ENCODE data around the gene PLAU.

The PLAU gene

DNA sequence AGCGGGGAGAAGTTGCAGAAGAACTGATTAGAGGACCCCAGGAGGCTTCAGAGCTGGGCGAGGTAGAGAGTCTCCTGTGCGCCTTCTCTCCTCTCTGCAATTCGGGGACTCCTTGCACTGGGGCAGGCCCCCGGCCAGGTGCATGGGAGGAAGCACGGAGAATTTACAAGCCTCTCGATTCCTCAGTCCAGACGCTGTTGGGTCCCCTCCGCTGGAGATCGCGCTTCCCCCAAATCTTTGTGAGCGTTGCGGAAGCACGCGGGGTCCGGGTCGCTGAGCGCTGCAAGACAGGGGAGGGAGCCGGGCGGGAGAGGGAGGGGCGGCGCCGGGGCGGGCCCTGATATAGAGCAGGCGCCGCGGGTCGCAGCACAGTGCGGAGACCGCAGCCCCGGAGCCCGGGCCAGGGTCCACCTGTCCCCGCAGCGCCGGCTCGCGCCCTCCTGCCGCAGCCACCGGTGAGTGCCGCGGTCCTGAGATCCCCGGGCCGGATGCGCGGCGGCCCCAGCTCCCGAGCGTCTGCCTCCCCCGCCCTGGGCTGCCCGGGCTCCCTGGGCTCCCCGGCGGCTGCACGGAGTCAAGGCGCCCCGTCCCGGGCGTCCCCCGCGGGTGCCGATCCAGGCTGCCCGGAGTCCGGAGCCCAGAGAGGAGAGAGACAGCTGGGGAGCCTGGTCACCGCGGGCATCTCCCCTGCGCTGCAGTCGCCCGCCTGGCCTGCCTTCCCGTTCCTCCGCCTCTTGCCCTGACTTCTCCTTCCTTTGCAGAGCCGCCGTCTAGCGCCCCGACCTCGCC, at the start of gene PLAU:
PLAU (plus strand) TSS at position 369 of the 789 bp plus-strand sequence. CDS start 424 bp downstream, outside the sequence.
- TF ChIP-seq JUND (IDR thresholded peaks at IDR 0.05; ENCODE audit: low read depth) = no peak
- in situ Hi-C loops (cut with HindIII; ENCODE audit: low pct_unique_long_range_greater_than_20kb, low sequenced_read_pairs) = no loop called here
- peak in 1 of 2 experiments; percentile 34 for DNase-seq (ENCODE audit: low read depth in 1 of 2, low spot score in 1 of 2)

DNA sequence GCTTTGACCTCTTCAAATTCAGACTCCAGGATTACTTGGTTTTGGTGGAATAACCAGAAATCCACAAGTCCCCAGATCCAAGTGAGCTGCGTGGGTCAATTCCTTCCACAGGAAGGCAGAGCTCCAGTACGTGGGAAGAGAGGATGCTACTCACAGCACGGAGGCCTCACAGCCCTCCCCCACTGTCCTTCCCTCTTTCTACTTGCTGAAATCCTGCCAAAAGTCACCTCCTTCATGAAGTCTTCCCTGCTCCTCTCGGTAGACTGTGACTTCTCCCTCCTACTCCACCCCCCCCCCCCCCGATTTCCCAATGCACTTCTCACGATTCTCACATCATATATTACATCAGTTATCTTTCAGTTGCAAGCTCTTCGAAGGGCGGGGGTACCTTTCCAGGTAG, 48.9 kb upstream of the PLAU start:
- TF ChIP-seq JUND (IDR thresholded peaks at IDR 0.05; ENCODE audit: low read depth) = no peak
- in situ Hi-C loops (cut with HindIII; ENCODE audit: low pct_unique_long_range_greater_than_20kb, low sequenced_read_pairs) = no loop called here
- DNase-seq (ENCODE audit: low read depth in 1 of 2, low spot score in 1 of 2) = no peak

DNA sequence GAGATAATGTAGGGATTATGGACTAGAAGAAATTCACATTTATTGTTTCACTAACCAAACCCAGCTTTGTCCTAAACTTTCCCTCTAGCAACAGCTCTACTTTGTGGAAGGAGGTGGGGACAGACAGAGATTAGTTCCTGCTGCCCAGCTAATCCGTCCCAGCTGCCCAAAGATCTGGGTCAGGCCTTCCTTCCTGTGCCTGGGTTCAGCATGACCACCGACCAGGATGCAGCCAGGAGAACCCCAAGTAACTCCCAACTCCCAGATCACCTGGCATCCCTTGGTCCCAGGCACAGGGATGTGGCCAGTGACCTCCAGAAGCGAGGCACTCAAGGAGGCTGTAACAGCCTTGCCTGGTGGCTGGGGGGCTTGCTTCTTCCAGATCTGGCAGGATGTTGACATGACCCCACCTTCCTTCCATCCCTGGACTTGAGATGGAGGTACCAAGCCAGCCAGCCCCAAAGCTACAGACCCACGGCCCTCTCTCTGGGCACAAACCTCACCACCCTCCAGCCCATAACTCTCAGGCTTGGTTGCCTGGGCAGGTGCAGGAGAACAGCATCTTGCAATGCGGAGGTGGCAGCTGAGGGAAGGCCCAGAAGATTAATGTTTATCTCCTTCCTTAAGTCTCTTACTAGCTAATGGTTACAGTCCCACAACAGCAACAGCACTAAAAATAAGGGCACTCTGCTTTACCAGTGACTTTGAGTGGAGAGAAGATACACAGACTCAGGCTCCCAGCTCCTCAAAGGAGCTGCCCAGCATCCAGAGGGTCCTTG, 47.7 kb upstream of the PLAU start:
- DNase-seq (ENCODE audit: low read depth in 1 of 2, low spot score in 1 of 2) = no peak
- TF ChIP-seq JUND (IDR thresholded peaks at IDR 0.05; ENCODE audit: low read depth) = no peak
- in situ Hi-C loops (cut with HindIII; ENCODE audit: low pct_unique_long_range_greater_than_20kb, low sequenced_read_pairs) = no loop called here

DNA sequence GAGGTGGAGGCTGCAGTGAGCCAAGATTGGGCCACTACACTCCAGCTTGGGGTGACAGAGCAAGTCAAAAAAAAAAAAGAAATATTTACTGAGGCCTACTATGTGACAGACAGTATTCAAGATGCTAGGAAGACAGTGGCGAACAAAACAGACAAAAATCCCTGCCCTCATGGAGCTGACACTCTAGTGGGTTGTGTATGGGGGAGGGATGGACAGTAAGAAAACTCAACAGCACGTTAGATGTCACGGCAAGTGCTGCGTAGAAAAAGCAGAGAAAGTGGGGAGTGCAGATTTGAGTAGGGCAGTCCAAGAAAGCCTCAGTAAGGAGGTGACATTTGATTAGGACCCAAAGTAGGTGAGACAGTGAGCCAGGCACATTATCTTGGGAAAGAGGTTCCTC, 46.7 kb upstream of the PLAU start:
- in situ Hi-C loops (cut with HindIII; ENCODE audit: low pct_unique_long_range_greater_than_20kb, low sequenced_read_pairs) = no loop called here
- TF ChIP-seq JUND (IDR thresholded peaks at IDR 0.05; ENCODE audit: low read depth) = no peak
- no peak for DNase-seq (ENCODE audit: low read depth in 1 of 2, low spot score in 1 of 2)

DNA sequence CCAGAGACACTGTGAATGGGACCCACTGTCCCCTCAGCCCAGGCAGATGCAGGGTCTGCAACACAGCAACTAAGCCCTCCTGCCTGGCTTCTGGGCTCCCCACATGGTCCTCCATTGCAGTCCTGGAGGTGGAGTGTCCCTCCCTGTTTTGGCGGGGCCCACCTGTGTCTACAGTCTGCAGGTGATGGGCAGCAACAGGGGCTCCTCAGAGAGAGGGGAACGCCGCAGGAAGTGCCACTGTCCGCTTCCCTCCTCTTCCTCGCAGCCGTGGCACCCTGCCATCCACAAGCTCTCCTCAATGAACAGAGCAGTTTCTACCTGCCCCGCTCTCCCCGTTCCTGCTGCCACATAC, 45.8 kb upstream of the PLAU start:
- in situ Hi-C loops (cut with HindIII; ENCODE audit: low pct_unique_long_range_greater_than_20kb, low sequenced_read_pairs) = no loop called here
- no peak for TF ChIP-seq JUND (IDR thresholded peaks at IDR 0.05; ENCODE audit: low read depth)
- no peak for DNase-seq (ENCODE audit: low read depth in 1 of 2, low spot score in 1 of 2)

DNA sequence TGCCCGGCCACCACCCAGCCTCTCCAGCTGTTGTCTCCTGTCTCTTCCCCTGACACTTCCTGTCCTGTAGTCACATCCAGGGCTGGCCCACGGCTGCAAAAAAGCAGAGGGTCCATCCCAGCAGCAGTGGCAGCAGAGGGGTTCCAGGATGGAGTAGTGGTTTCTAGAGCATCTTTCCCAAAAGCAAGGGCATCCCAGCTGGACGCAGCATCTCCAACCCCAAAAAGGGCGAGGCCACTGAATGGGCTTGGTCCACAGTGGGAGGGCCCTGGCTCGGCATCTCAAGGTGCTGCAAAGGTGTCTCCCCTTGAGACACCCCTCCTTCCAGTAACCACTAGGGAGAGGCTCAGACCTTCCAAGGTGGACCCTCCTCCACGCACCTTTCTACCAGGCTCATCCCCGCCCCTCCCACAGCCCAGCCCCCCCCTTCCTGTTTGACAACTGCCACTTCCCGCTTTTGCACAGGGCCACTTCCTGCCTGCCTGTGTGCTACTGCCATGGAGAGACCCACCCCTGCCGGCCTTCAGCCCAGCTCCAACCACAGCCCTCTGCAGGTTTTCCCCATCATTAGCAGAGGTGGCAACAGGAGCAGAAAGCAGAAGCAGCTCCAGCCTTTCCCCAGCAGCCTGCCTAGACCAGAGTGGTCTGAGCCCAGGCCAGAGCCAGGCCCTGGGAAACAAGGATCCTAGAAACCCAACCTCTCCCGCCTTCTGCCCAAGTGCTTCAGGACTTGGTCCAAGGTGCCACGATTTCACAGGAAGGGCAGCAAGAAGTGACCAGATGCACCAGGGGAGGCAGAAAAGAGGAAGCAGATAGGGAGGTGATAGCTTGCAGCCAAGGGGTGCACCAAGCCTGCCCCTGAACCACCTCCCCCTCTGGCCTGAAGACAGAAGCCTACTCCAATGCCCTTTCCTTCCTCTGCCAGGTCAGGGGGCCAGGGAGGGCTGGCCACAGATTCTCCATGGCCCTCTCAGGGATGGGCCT, 45.2 kb upstream of the PLAU start:
- DNase-seq (ENCODE audit: low read depth in 1 of 2, low spot score in 1 of 2) = no peak
- TF ChIP-seq JUND (IDR thresholded peaks at IDR 0.05; ENCODE audit: low read depth) = no peak
- in situ Hi-C loops (cut with HindIII; ENCODE audit: low pct_unique_long_range_greater_than_20kb, low sequenced_read_pairs) = no loop called here

DNA sequence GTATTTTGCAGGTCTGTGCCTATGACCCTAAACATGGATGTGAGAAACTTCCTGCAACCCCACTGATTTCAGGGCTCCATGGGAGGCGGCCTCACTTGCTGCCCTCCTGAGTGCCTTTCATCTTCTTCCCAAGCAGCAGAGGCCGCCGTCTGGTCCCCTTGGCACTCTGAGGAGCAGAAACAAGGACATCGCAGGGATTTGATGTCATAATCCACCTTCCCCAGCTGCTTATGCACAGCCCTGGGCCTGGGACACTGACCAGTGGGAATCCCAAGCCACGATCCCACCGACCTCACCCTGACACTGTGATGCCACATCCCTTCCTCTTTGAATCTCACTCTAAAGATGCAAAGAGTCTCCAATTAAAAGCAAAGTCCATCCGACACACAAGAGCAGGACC, 44.3 kb upstream of the PLAU start:
- TF ChIP-seq JUND (IDR thresholded peaks at IDR 0.05; ENCODE audit: low read depth) = no peak
- in situ Hi-C loops (cut with HindIII; ENCODE audit: low pct_unique_long_range_greater_than_20kb, low sequenced_read_pairs) = no loop called here

DNA sequence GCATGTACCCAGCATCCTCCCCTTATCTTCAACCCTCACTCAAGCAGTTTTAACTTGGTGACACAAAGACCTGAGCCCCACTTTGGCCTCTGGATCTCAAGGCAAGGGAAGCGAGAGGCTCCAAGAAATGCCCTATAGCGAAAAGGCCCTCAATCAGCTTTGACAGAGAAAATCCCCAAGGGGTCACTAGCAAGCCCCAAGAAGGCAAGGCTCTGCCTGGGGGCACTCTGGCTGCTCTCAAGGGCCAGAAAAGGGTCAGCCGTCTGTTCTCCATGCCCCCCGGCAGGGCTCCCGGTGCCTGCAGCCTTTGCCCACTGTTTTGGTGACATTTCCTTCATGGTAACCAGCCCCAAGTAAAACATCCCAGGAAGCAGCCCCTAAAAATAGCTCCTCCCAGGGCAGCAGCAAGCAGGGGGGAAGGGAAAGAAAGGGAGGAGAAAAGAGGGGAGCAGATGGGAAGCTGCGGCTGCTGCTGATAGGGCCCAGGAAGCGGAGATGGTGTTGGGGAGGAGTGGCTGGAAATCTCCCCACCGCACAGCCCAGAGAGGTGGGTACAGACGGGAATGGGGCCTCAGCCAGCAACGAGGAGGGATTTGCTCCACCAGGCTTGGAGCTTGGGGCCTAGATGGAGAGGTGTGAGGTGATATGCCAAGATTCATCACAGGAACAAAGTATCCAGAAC, 43.7 kb upstream of the PLAU start:
- no peak for DNase-seq (ENCODE audit: low read depth in 1 of 2, low spot score in 1 of 2)
- TF ChIP-seq JUND (IDR thresholded peaks at IDR 0.05; ENCODE audit: low read depth) = no peak

More for the DNA sequence above, 44.3 kb upstream of the PLAU start:
- DNase-seq (ENCODE audit: low read depth in 1 of 2, low spot score in 1 of 2) = no peak

DNA sequence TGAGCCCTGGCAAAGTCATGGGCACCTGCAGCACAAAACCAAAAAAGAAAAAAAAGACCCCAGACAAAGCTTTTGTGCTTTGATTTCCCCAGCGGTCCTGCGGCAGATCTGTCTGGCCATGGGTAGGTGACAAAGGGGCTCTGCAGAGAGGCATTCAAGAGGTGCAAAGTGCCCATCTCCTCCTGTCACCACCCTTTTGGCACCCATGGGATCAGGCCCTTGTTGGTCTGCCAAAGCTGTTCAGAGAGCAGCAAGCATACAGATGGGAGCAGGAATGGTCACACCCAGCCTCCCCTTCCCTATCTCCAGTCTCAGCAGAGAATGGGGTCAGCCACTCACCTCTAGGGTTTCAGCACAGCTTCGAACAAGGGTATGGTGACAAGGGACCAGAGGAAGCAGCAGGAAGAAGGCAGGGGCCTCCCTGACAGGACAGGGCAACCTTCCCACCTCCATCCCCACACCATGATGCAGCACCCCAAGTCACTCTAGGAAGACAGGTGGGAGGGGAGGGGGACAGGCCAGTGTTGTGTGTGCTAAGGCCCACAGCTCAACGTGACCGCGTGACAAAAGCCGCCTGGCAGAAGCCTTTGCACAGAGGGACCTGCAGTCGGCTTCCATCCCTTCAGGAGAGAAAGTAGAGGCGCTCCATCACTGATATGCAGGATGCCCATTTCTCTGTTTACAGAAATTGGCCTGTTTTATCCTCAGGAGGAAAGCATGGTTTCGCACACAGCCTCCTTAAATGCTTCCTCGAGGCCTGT, 42.9 kb upstream of the PLAU start:
- in situ Hi-C loops (cut with HindIII; ENCODE audit: low pct_unique_long_range_greater_than_20kb, low sequenced_read_pairs) = no loop called here
- no peak for TF ChIP-seq JUND (IDR thresholded peaks at IDR 0.05; ENCODE audit: low read depth)
- no peak for DNase-seq (ENCODE audit: low read depth in 1 of 2, low spot score in 1 of 2)

More for the DNA sequence above, 43.7 kb upstream of the PLAU start:
- in situ Hi-C loops (cut with HindIII; ENCODE audit: low pct_unique_long_range_greater_than_20kb, low sequenced_read_pairs) = no loop called here

DNA sequence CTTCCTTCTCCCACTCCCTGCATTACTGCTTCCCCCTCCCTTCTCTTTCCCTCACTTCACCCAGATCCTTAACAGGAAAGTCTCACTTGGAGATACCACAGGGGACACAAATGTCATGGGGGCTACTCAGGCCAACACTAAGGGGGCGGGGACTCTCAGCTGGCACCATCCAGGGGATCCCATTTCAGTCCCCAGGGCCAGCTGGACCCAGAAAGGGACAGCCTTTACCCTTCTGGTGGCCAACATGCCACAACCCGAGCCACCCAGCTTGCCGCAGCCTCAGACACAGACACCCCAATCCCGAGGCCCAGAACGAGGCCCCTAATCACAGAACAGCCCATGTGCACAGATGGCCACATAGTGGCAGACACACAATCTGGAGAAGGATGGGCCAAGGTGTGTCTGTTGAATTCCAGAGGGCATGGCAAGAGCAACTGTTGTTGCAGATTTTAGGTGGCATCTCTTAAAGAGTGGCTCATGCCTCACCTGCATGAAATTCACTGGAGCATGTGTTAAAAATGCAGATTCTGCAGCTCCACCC, 42.2 kb upstream of the PLAU start:
- no peak for TF ChIP-seq JUND (IDR thresholded peaks at IDR 0.05; ENCODE audit: low read depth)
- in situ Hi-C loops (cut with HindIII; ENCODE audit: low pct_unique_long_range_greater_than_20kb, low sequenced_read_pairs) = no loop called here
- DNase-seq (ENCODE audit: low read depth in 1 of 2, low spot score in 1 of 2) = no peak

Data from T47D (cell line).